Measurements from ENCODE around the gene PCDH9.
A peak's percentile ranks its signal among the peaks of the same experiment; 100 is the strongest.

The PCDH9 gene

GRCh38 chr13:66933994-66934393, 296.1 kb downstream of the PCDH9 start:
- Histone ChIP-seq H3K4me3 (no peak overlapping the region), H3K9me3 (ENCODE audit: low read depth, low read length) (no peaks in the 10 kb centered on the region), H3K9ac (ENCODE audit: insufficient read length) (no peak overlapping the region), H3K27ac (no peak overlapping the region), H3K36me3 (ENCODE audit: insufficient read depth, low read length) (no peaks in the 10 kb centered on the region)
- no peak for TF ChIP-seq POLR2AphosphoS5 (IDR thresholded peaks at IDR 0.05; ENCODE audit: borderline replicate concordance, low read depth, low read length)
- no peak for TF ChIP-seq EZH2 (IDR thresholded peaks at IDR 0.05)
- TF ChIP-seq FOXP2 (optimal IDR thresholded peaks at IDR 0.05; ENCODE audit: control extremely low read depth, extremely low read length, insufficient read depth): no peak
- no peak for DNase-seq (ENCODE audit: low read depth, low spot score)

GRCh38 chr13:66933527-66933926, 296.6 kb downstream of the PCDH9 start:
- Histone ChIP-seq H3K27ac (no peak overlapping the region), H3K4me3 (no peak overlapping the region), H3K9ac (ENCODE audit: insufficient read length) (no peak overlapping the region), H3K9me3 (ENCODE audit: low read depth, low read length) (no peaks in the 10 kb centered on the region), H3K36me3 (ENCODE audit: insufficient read depth, low read length) (no peaks in the 10 kb centered on the region)
- TF ChIP-seq FOXP2 (optimal IDR thresholded peaks at IDR 0.05; ENCODE audit: control extremely low read depth, extremely low read length, insufficient read depth) (no peak), EZH2 (IDR thresholded peaks at IDR 0.05) (no peak)
- DNase-seq (ENCODE audit: low read depth, low spot score): no peak

GRCh38 chr13:66927562-66927961, 302.6 kb downstream of the PCDH9 start:
- no peak overlapping the region for H3K27ac ChIP-seq
- no peaks in the 10 kb centered on the region for H3K9me3 ChIP-seq (ENCODE audit: low read depth, low read length)
- TF ChIP-seq POLR2AphosphoS5 (IDR thresholded peaks at IDR 0.05; ENCODE audit: borderline replicate concordance, low read depth, low read length): no peak
- no peak for TF ChIP-seq FOXP2 (optimal IDR thresholded peaks at IDR 0.05; ENCODE audit: control extremely low read depth, extremely low read length, insufficient read depth)
- no peaks in the 10 kb centered on the region for H3K36me3 ChIP-seq (ENCODE audit: insufficient read depth, low read length)
- H3K9ac ChIP-seq (ENCODE audit: insufficient read length): no peak overlapping the region
- no peak overlapping the region for H3K4me3 ChIP-seq
- no peak for DNase-seq (ENCODE audit: low read depth, low spot score)

GRCh38 chr13:66926851-66927524, 303.1 kb downstream of the PCDH9 start:
- TF ChIP-seq FOXP2 (optimal IDR thresholded peaks at IDR 0.05; ENCODE audit: control extremely low read depth, extremely low read length, insufficient read depth) (no peak), POLR2AphosphoS5 (IDR thresholded peaks at IDR 0.05; ENCODE audit: borderline replicate concordance, low read depth, low read length) (no peak), EZH2 (IDR thresholded peaks at IDR 0.05) (no peak)
- Histone ChIP-seq H3K9ac (ENCODE audit: insufficient read length) (no peak overlapping the region), H3K4me3 (no peak overlapping the region), H3K9me3 (ENCODE audit: low read depth, low read length) (no peaks in the 10 kb centered on the region), H3K27ac (no peak overlapping the region), H3K36me3 (ENCODE audit: insufficient read depth, low read length) (no peaks in the 10 kb centered on the region)
- DNase-seq (ENCODE audit: low read depth, low spot score): no peak

GRCh38 chr13:66926200-66926850, 303.8 kb downstream of the PCDH9 start:
- Histone ChIP-seq H3K27ac (no peak overlapping the region), H3K9me3 (ENCODE audit: low read depth, low read length) (no peaks in the 10 kb centered on the region), H3K4me3 (no peak overlapping the region), H3K9ac (ENCODE audit: insufficient read length) (no peak overlapping the region), H3K36me3 (ENCODE audit: insufficient read depth, low read length) (no peaks in the 10 kb centered on the region)
- no peak for TF ChIP-seq POLR2AphosphoS5 (IDR thresholded peaks at IDR 0.05; ENCODE audit: borderline replicate concordance, low read depth, low read length)
- no peak for TF ChIP-seq EZH2 (IDR thresholded peaks at IDR 0.05)
- no peak for DNase-seq (ENCODE audit: low read depth, low spot score)

- Histone ChIP-seq H3K9me3 (ENCODE audit: low read depth, low read length) (no peaks in the 10 kb centered on the region), H3K9ac (ENCODE audit: insufficient read length) (no peak overlapping the region), H3K4me3 (no peak overlapping the region), H3K36me3 (ENCODE audit: insufficient read depth, low read length) (no peaks in the 10 kb centered on the region), H3K27ac (no peak overlapping the region)
- no peak for TF ChIP-seq POLR2AphosphoS5 (IDR thresholded peaks at IDR 0.05; ENCODE audit: borderline replicate concordance, low read depth, low read length)
- TF ChIP-seq FOXP2 (optimal IDR thresholded peaks at IDR 0.05; ENCODE audit: control extremely low read depth, extremely low read length, insufficient read depth): no peak
- TF ChIP-seq EZH2 (IDR thresholded peaks at IDR 0.05): no peak
- no peak for DNase-seq (ENCODE audit: low read depth, low spot score)
These were observed 307.7 kb downstream of the PCDH9 start for GRCh38 chr13:66922444-66922843.

- H3K27ac ChIP-seq: no peak overlapping the region
- TF ChIP-seq POLR2AphosphoS5 (IDR thresholded peaks at IDR 0.05; ENCODE audit: borderline replicate concordance, low read depth, low read length) (no peak), FOXP2 (optimal IDR thresholded peaks at IDR 0.05; ENCODE audit: control extremely low read depth, extremely low read length, insufficient read depth) (no peak), EZH2 (IDR thresholded peaks at IDR 0.05) (no peak)
- H3K9me3 ChIP-seq (ENCODE audit: low read depth, low read length): no peaks in the 10 kb centered on the region
- H3K36me3 ChIP-seq (ENCODE audit: insufficient read depth, low read length): no peaks in the 10 kb centered on the region
- no peak for DNase-seq (ENCODE audit: low read depth, low spot score)
- no peak overlapping the region for H3K4me3 ChIP-seq
- no peak overlapping the region for H3K9ac ChIP-seq (ENCODE audit: insufficient read length)
These were observed 308.7 kb downstream of the PCDH9 start for GRCh38 chr13:66921437-66921836.

- H3K9ac ChIP-seq (ENCODE audit: insufficient read length): no peak overlapping the region
- H3K27ac ChIP-seq: peak overlapping the region; percentile 22; the same call in 1 of the 2 replicates
- H3K9me3 ChIP-seq (ENCODE audit: low read depth, low read length): no peaks in the 10 kb centered on the region
- peak overlapping the region; percentile 6; the same call in 1 of the 2 replicates for H3K4me3 ChIP-seq
- no peaks in the 10 kb centered on the region for H3K36me3 ChIP-seq (ENCODE audit: insufficient read depth, low read length)
- TF ChIP-seq POLR2AphosphoS5 (IDR thresholded peaks at IDR 0.05; ENCODE audit: borderline replicate concordance, low read depth, low read length) (no peak), EZH2 (IDR thresholded peaks at IDR 0.05) (no peak), FOXP2 (optimal IDR thresholded peaks at IDR 0.05; ENCODE audit: control extremely low read depth, extremely low read length, insufficient read depth) (no peak)
- no peak for DNase-seq (ENCODE audit: low read depth, low spot score)
These were observed 314.4 kb downstream of the PCDH9 start for GRCh38 chr13:66915596-66916185.
